ENCODE data around the gene RUSF1. TPM values are rescaled to one million over a fixed set of nuclear protein-coding genes. Genes with fewer than 3 reads are reported as not detected.
"Not testable (repeated sequence)": the region's sequence is repeated elsewhere in the genome, so short reads cannot be mapped to it uniquely, and the experiment has no call there.

Gene RUSF1
- total RNA-seq, 6 donors from 2014 or later, result 46.8 to 132 (median 80.6) TPM

- 64 to 66% methylated on average over 4 of the region's 4 CpGs for WGBS, 2 donors
- ATAC-seq (ENCODE audit: low FRiP score in 2 of 2) (no peak), DNase-seq (no peak)
- H3K9me3 ChIP-seq, result no peaks in the 10 kb centered on the region
- H3K4me1 ChIP-seq, result peaks cover 31 to 70% (median 57%) of the 10 kb centered on the region in 4 donors
- no peak overlapping the region for H3K27ac ChIP-seq
- peaks cover 0 to 11% (median 2%) of the 10 kb centered on the region in 4 donors for H3K36me3 ChIP-seq
- no peak for TF ChIP-seq EP300 (IDR thresholded peaks at IDR 0.05)
- no peak for TF ChIP-seq POLR2A (IDR thresholded peaks at IDR 0.05)
- TF ChIP-seq CTCF (IDR thresholded peaks at IDR 0.05), result no peak
- no peak for TF ChIP-seq POLR2AphosphoS5 (IDR thresholded peaks at IDR 0.05)
- no peaks in the 10 kb centered on the region for H3K27me3 ChIP-seq
- no peak overlapping the region for H3K4me3 ChIP-seq
These were observed 2.7 kb downstream of the RUSF1 start for GRCh38 chr16:31505483-31505882.

GRCh38 chr16:31504159-31504558, 4.0 kb downstream of the RUSF1 start:
- H3K4me1 ChIP-seq, result peaks cover 22 to 61% (median 50%) of the 10 kb centered on the region in 4 donors

GRCh38 chr16:31503555-31503954, 4.6 kb downstream of the RUSF1 start:
- Histone ChIP-seq H3K27ac (peak overlapping the region; percentile 6 to 78 (median 66)), H3K4me1 (peaks cover 22 to 57% (median 44%) of the 10 kb centered on the region in 4 donors), H3K36me3 (peaks cover 0 to 30% (median 12%) of the 10 kb centered on the region in 4 donors)
- H3K4me3 ChIP-seq; H3K27me3 ChIP-seq; ATAC-seq (ENCODE audit: low FRiP score in 2 of 2); H3K9me3 ChIP-seq: not testable (repeated sequence)
- 71 to 74% methylated on average over 8 of the region's 8 CpGs for WGBS, 2 donors
- DNase-seq, result peak in 1 of 2 donors; percentile 71

More at GRCh38 chr16:31504159-31504558, 4.0 kb downstream of the RUSF1 start:
- ATAC-seq (ENCODE audit: low FRiP score in 2 of 2), result no peak
- Histone ChIP-seq H3K9me3 (no peaks in the 10 kb centered on the region), H3K27me3 (no peaks in the 10 kb centered on the region), H3K4me3 (no peak overlapping the region), H3K27ac (peak overlapping the region; percentile 61 to 78 (median 68)), H3K36me3 (peaks cover 0 to 24% (median 6%) of the 10 kb centered on the region in 4 donors)
- no peak for DNase-seq
- TF ChIP-seq POLR2A (IDR thresholded peaks at IDR 0.05) (no peak), EP300 (IDR thresholded peaks at IDR 0.05) (no peak), CTCF (IDR thresholded peaks at IDR 0.05) (no peak), POLR2AphosphoS5 (IDR thresholded peaks at IDR 0.05) (no peak)
- 39 to 53% methylated on average over 8 of the region's 8 CpGs for WGBS, 2 donors

GRCh38 chr16:31502981-31503380, 5.2 kb downstream of the RUSF1 start:
- H3K4me3 ChIP-seq, result no peak overlapping the region
- no peaks in the 10 kb centered on the region for H3K27me3 ChIP-seq
- ATAC-seq (ENCODE audit: low FRiP score in 2 of 2) (peak; percentile 25 to 68), DNase-seq (peak in 1 of 2 donors; percentile 48)
- H3K36me3 ChIP-seq, result peaks cover 0 to 36% (median 16%) of the 10 kb centered on the region in 4 donors
- TF ChIP-seq EP300 (IDR thresholded peaks at IDR 0.05), result peak in 1 of 4 donors; percentile 65
- no peak for TF ChIP-seq CTCF (IDR thresholded peaks at IDR 0.05)
- no peak for TF ChIP-seq POLR2AphosphoS5 (IDR thresholded peaks at IDR 0.05)
- H3K4me1 ChIP-seq, result peaks cover 22 to 57% (median 43%) of the 10 kb centered on the region in 4 donors
- H3K9me3 ChIP-seq, result no peaks in the 10 kb centered on the region
- H3K27ac ChIP-seq, result peak overlapping the region; percentile 6 to 78 (median 52)

GRCh38 chr16:31501966-31502348, 6.2 kb downstream of the RUSF1 start:
- peak overlapping the region in 3 of 4 donors; percentile 14 to 78 (median 44) for H3K27ac ChIP-seq
- H3K36me3 ChIP-seq, result peaks cover 0 to 44% (median 22%) of the 10 kb centered on the region in 4 donors
- no peaks in the 10 kb centered on the region for H3K27me3 ChIP-seq
- TF ChIP-seq CTCF (IDR thresholded peaks at IDR 0.05) (no peak), EP300 (IDR thresholded peaks at IDR 0.05) (no peak), POLR2A (IDR thresholded peaks at IDR 0.05) (no peak), POLR2AphosphoS5 (IDR thresholded peaks at IDR 0.05) (no peak)
- ATAC-seq (ENCODE audit: low FRiP score in 2 of 2) (no peak), DNase-seq (no peak)
- no peaks in the 10 kb centered on the region for H3K9me3 ChIP-seq
- H3K4me3 ChIP-seq, result no peak overlapping the region
- WGBS, 2 donors, result 85 to 87% methylated on average over 4 of the region's 4 CpGs
- H3K4me1 ChIP-seq, result peaks cover 16 to 50% (median 37%) of the 10 kb centered on the region in 4 donors
